H7 (cell line): ENCODE measurements around the gene MSH3. TPM values are rescaled to one million over a fixed set of nuclear protein-coding genes. Genes with fewer than 3 reads are reported as not detected.
A peak's percentile ranks its signal among the peaks of the same experiment; 100 is the strongest.
"Not testable (repeated sequence)": the region's sequence is repeated elsewhere in the genome, so short reads cannot be mapped to it uniquely, and the experiment has no call there.

Experiments used
- DNase-seq: peaks from one replicate; pipeline ENCODE4 v3.0.0; 2012
- H3K27me3 ChIP-seq: 2 replicates; pipeline ENCODE4 v1.6.0; 2011; ENCODE audit warnings: mild to moderate bottlenecking, low read length; ENCODE audit not compliant: control insufficient read depth, insufficient read depth
- H3K36me3 ChIP-seq: replicated peaks from 2 replicates; pipeline ENCODE4 v1.5.1; 2011; ENCODE audit warnings: low read length; ENCODE audit not compliant: control insufficient read depth, insufficient read depth
- H3K4me3 ChIP-seq: 2 replicates; pipeline ENCODE4 v1.5.1; 2011; ENCODE audit warnings: low read depth, mild to moderate bottlenecking, control low read depth, low read length, moderate library complexity; ENCODE audit not compliant: insufficient read depth
- total RNA-seq: library from RNA; depleted of rRNA; stranded (reverse); fragments of >200 nt; shearing (Covaris generic); gene quantifications from 2 replicates; pipeline ENCODE4 v1.2.3, GENCODE V29; 2014

MSH3 gene
- total RNA-seq, 1 experiment from 2014 or later = 10.1 TPM

DNA sequence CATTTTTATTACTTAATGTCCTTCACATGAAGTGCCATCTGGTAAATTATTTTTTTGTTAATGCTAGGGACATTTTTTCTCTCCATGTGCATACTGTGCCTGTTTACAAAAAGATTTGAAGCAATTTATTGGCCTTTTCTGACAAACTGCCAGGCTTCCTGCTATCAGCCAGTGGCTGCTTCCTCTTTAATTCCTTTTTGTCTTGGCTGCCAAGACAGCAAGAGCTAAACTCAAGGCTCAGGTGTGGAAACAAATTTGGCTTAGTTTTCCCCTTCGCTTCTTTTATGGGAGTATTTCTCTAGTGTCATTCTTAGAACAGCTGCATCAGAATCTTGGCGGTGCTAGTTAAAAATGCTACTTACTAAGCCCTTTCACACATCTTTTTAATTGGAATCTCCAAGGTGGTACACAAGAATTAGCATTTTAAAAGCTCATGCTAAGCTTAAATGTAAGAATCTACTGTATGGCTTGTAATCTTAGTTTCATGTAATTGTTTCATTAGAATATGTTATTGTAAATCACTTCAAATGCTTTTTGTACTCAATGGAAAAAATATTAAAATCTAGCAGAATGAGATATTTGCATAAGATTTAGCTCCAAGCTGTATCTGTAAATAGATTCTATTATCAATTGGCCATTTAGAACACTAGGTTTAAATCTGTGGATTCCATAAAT, 171.5 kb downstream of the MSH3 start:
- Histone ChIP-seq H3K27me3 (no peaks in the 10 kb centered on the region), H3K4me3 (no peak overlapping the region), H3K36me3 (no peaks in the 10 kb centered on the region)
- peak; percentile 10 for DNase-seq

DNA sequence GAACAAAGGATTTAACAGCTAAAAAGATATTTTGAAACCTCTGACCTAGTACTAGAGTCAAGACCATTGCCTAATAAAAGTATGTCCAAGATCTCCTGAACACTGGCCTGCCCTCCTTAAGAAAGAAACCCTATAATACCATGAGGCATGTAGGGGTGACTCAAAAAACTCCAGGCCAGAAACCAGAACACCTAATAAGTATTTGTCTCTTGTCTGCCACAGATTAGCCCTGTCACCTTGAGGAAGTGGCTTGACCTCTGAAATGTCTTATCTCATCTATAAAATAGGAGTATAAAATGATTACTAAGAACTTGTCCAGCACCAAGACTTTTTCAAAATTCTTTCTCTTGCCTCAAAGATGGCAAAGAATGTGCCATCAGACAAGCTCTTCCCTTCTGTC, 180.3 kb downstream of the MSH3 start:
- Histone ChIP-seq H3K4me3 (no peak overlapping the region), H3K36me3 (no peaks in the 10 kb centered on the region), H3K27me3 (no peaks in the 10 kb centered on the region)
- DNase-seq = no peak

DNA sequence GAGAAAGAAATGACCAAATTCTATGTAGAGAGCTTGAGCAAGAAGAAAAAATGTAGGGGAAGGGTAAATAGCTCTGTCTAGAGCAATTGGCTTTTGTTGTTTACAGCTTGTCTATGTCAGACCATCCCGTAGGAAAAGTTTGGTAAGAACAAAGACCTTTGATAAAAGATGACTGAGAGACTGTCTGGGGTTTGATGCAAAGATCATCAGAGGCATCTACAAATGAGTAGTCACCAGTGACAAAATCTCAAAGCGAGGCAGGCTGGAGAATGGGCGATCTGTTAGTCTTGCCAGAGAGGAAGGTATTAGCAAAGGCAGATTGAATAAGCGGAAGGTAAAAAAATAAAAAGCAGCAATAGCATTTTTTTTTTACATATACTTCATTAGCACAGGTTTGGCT, 180.7 kb downstream of the MSH3 start:
- no peaks in the 10 kb centered on the region for H3K36me3 ChIP-seq

DNA sequence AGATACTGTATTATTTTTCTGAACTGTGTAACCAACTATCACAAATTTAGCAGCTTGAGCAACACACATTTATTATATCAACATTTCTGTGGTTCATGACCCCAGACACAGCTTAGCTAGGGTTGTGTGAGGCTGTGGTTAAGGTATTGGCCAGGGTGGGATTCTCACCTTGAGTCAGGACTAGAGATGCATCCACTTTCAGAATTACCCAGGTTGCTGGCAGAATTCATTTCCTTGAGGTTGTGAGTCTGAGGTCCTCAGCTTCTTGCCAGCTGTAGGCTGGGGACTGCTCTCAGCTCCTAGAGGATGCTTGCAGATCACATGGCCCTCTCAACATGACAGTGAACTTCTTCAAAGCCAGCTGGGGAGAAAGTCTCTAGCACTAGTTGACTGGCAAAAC, 183.2 kb downstream of the MSH3 start:
- no peak overlapping the region for H3K4me3 ChIP-seq
- DNase-seq = no peak
- no peaks in the 10 kb centered on the region for H3K27me3 ChIP-seq
- no peaks in the 10 kb centered on the region for H3K36me3 ChIP-seq

More for the DNA sequence above, 180.7 kb downstream of the MSH3 start:
- DNase-seq = no peak
- Histone ChIP-seq H3K27me3 (no peaks in the 10 kb centered on the region), H3K4me3 (no peak overlapping the region)

DNA sequence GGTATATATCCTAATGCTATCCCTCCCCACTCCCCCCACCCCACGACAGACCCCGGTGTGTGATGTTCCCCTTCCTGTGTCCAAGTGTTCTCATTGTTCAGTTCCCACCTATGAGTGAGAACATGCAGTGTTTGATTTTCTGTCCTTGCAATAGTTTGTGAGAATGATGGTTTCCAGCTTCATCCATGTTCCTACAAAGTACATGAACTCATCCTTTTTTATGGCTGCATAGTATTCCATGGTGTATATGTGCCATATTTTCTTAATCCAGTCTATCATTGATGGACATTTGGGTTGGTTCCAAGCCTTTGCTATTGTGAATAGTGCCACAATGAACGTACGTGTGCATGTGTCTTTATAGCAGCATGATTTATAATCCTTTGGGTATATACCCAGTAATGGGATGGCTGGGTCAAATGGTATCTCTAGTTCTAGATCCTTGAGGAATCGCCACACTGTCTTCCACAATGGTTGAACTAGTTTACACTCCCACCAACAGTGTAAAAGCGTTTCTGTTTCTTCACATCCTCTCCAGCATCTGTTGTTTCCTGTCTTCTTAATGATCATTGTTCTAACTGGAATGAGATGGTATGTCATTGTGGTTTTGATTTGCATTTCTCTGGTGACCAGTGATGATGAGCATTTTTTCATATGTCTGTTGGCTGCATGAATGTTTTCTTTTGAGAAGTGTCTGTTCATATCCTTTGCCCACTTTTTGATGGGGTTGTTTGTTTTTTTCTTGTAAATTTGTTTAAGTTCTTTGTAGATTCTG, 186.8 kb downstream of the MSH3 start:
- not testable (repeated sequence) for H3K27me3 ChIP-seq, H3K4me3 ChIP-seq, DNase-seq, H3K36me3 ChIP-seq

DNA sequence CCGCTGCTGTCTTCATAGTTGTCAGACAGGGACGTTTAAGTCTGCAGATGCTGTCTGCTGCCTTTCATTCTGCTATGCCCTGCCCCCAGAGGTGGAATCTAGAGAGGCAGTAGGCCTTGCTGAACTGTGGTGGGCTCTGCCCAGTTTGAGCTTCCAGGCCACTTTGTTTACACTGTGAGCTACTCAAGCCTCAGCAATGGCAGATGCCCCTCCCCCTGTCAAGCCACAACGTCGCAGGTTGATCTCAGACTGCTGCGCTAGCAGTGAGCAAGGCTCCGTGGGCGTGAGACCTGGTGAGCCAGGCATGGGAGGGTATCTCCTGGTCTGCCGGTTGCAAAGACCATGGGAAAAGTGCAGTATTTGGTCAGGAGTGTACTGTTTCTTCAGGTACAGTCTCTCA, 192.0 kb downstream of the MSH3 start:
- H3K27me3 ChIP-seq, H3K36me3 ChIP-seq, DNase-seq, H3K4me3 ChIP-seq: not testable (repeated sequence)

DNA sequence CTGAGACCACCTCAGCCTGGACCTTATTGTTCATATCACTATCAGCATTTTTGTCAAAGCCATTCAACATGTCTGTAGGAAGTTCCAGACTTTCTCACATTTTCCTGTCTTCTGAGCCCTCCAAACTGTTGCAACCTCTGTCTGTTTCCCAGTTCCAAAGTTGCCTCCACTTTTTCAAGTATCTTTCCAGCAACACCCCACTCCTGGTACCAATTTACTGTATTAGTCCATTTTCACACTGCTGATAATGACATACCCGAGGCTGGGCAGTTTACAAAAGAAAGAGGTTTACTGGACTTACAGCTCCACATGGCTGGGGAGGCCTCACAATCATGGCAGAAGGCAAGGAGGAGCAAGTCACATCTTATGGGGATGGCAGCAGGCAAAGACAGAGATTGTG, 195.7 kb downstream of the MSH3 start:
- not testable (repeated sequence) for DNase-seq

DNA sequence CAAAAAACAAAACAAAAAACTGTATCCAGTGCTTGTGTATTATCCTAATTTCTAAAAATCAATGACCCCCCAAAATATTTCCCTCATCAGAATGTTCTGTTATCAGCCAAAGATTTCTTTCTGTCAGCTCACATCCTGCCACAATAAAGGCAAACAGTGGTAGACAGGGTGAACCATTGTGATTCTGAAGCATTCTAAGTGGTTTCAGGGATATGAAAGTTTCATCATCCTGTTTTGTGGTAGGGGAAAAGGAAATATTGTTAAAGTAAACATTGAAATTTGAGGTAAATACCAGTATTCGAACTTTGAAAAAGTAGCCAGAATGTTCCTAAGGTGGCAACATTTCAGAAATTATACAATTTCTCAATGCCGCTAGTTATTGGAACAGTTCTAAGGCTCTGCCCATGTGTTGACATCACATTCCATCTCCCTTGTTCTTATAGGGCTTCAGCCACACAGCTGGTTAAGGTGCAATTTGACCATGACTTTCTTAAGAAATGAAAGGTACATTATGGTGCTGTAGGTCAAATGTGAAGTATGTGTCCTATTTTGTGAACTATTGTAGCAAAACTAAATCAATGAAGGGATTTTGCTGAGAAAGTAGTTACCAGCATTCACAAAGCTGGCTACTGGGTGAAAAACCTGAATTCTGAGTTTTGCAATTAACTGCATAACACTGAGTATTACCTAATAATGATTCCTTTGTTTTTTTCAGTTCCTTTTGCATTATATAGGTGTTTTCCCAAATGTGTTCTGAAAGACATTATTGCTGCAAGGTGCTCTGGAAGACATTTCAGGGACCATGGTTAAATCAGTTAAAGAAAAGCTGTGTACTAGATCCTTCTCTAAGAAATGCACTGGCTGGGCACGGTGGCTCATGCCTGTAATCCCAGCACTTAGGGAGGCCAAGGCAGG, 198.1 kb downstream of the MSH3 start:
- H3K27me3 ChIP-seq = no peaks in the 10 kb centered on the region
- 0 out of 2 replicates have a peak, but pooled peaks cover 1% of the 10 kb centered on the region for H3K36me3 ChIP-seq
- DNase-seq = no peak
- no peak overlapping the region for H3K4me3 ChIP-seq

More for the DNA sequence above, 195.7 kb downstream of the MSH3 start:
- H3K36me3 ChIP-seq, H3K4me3 ChIP-seq, H3K27me3 ChIP-seq: not testable (repeated sequence)

DNA sequence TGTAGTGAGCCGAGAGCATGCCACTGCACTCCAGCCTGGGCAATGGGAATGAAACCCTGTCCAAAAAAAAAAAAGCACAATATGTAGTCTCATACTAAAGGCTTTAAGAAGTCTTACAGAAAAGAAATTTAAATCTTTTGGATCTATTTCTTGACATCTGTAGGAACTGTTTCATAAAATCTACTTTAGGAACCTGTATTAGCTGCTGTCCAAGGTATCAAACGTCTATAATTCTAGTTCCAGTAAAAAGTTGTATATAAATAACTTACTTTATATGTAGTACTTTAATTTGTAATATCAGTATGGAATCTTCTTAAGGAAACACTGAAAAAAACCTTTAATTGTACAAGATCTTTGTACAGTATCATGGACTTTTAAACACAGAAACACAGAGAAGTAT, 199.0 kb downstream of the MSH3 start:
- no peak overlapping the region for H3K4me3 ChIP-seq
- no peaks in the 10 kb centered on the region for H3K27me3 ChIP-seq
- no peak for DNase-seq
- H3K36me3 ChIP-seq = 0 out of 2 replicates have a peak, but pooled peaks cover 1% of the 10 kb centered on the region

DNA sequence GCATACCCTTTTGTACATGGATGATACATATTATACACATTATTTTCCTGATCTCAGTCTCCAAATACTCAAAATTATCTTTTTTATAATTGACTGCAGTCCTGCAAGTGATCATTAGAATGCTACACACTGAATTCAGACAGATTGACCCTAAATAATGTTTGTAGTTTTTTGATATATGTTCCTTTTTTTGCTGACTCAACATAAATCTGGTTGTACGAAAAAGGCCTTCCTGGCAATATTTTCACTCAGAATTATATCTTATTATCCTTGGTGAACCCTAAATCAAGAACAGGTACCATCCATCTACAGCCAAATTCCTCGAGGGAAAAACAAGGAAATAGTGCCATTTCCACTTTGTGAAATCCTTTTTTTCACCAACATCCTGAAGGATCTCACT, 200.1 kb downstream of the MSH3 start:
- Histone ChIP-seq H3K4me3 (no peak overlapping the region), H3K36me3 (no peaks in the 10 kb centered on the region), H3K27me3 (no peaks in the 10 kb centered on the region)
- no peak for DNase-seq

DNA sequence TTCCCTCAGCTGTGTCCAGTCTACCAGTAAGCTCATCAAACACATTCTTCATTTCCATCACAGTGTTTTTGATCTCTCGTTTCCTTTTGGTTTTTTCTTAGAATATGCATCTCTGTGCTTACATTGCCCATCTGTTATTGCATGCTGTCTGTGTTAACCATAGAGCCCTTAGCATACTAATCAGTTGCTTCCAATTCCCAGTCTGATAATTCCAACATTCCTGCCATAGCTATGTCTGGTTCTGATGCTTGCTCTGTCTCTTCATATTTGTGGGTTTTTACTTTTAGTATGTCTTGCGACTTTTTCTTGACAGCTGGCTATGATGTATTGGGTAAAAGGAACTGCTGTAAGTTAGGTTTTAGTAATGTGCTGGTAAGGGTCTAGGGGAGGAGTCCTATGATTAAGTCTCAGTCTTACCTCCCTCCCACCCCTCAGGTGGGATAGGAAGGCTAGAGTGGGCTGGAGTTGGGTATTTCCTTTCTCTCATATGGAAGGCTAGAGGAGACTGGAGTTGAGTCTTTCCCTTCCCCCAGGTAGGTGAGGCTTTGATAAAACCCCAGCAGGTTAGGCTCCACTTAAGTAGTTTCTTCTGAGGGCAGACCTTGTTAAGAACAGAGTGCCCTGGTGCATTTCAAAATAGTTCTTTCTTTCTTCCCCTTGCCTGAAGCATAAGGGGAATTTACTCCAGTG, 206.6 kb downstream of the MSH3 start:
- H3K4me3 ChIP-seq = no peak overlapping the region
- no peaks in the 10 kb centered on the region for H3K36me3 ChIP-seq
- peak; percentile 7 for DNase-seq
- no peaks in the 10 kb centered on the region for H3K27me3 ChIP-seq

DNA sequence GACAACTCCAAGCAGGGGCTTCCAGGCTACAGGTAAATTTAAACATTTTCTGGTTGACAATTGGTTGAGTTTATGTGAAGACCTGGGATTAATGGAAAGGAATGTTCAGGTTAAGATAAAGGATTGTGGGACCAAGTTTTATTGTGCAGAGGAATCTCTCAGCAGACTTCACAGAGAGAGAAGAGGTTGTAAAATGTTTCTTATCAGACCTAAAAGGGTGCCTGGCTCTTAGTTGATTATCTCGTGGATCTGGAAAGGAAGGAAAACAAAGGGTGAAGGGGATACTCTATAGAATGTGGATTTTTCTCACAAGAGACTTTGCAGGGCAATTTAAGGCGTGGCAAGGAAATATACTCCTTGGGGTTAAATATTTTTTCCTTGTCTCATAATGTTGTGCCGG, 209.3 kb downstream of the MSH3 start:
- no peak for DNase-seq
- Histone ChIP-seq H3K36me3 (no peaks in the 10 kb centered on the region), H3K4me3 (no peak overlapping the region), H3K27me3 (no peaks in the 10 kb centered on the region)

DNA sequence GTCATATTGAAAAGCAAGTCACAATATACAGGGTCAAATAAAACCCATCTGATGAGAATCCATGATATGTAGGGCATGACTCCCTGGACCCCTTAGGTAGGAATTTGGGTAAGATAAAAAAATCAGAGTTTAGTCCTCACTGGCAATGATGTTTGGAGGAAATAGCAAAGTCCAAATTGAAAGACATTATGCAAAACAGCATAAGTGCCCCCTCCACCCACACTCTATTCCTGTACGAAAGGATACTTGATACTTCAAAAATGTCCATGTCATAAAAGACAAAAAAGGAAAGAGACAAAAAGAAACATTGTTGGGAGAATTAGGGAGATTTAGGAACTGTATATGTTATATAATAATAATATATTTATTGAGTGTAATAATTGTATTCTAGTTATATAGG, 209.7 kb downstream of the MSH3 start:
- Histone ChIP-seq H3K27me3 (no peaks in the 10 kb centered on the region), H3K36me3 (no peaks in the 10 kb centered on the region), H3K4me3 (no peak overlapping the region)
- no peak for DNase-seq

DNA sequence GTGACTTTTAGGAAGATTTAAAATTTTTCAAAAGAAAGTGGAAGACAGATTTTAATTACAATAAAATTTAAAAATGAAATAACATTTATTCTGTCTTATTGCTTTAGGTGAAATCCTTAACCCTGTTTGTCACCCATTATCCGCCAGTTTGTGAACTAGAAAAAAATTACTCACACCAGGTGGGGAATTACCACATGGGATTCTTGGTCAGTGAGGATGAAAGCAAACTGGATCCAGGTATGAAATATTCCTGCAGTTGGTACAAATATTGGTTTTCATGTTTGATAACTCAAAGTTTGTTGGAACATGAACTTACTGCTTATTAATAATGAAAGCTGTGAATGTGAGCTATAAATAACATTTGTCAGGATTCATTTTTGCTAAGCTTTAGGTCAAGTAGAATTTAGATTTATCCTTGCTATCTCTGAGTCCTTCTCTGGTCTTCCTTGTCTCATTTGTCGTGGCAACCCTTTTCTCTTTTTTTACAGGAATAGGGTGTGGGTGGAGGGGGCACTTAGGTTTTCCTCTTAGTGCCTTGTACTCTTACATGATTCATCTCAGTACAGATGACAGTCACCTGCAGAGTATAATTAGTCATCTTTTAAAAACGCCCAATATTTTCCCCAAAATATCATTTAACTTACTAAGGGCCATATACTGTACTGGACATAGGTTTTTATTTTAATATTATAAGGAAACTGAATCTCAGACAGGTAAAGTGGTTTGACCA, 210.4 kb downstream of the MSH3 start:
- no peak for DNase-seq
- no peaks in the 10 kb centered on the region for H3K27me3 ChIP-seq
- no peaks in the 10 kb centered on the region for H3K36me3 ChIP-seq
- H3K4me3 ChIP-seq = no peak overlapping the region
